Measurements from ENCODE around the gene ANTKMT. TPM values are rescaled to one million over a fixed set of nuclear protein-coding genes. Genes with fewer than 3 reads are reported as not detected.

ANTKMT gene
- total and polyA plus RNA-seq, 7 donors: 18.6 to 53.1 (median 35.5) TPM

DNA sequence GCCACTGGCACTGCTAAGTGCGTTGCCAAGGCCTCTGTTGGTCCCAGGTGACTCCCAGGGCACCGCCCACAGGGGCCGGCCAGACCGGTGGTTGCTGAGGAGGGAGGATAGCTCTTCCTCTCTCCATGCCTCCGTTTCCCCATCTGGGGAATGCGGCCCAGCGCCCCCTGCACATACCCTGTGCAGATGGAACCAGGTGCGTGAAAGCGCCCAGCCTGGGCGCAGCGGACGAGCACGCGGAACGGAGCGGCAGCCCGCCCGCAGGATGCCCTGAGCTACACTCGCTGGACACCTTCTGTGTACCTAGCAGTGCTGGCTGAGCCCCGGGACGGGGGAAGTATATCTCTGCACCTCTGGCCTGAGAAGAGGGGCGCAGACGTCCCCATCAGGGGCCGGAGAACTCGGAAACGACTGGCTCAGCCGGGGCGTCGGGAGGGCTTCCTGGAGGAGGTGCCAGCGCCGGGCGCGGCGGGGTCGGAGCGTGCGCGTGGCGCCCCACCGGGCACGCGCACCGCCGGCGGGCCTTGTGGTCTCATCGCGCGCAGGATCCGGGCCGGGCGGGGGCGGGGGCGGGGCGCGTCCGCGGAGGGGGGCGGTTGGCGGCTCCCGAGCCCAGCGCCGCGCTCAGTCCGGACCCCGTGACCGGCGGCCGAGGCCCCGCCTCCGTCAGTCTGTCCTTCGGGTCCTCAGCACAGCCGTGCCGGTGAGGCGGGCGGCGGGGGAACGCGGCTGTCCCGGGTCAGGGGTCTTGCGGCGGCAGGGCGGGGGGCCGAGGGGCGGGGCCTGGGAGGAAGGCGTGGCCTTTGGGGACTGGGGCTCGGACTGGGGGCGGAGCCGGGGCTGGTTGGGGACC lies 5.7 kb downstream of the ANTKMT start, which contains the start of the genes CCDC78 and HAGHL:
Gene CCDC78, minus strand, starts transcription at position 6 of the 853 bp plus-strand sequence. CDS start 76 bp downstream, outside the sequence.
Gene HAGHL, plus strand, starts transcription at position 669 of the 853 bp plus-strand sequence. CDS start 404 bp downstream, outside the sequence.
- intact Hi-C loops (cut with DNase I): no loop called here
- peak; percentile 81 for DNase-seq
- Histone ChIP-seq H3K9me3 (no peaks in the 10 kb centered on the region), H3K4me1 (peaks cover 0 to 40% (median 34%) of the 10 kb centered on the region in 4 donors), H3K27ac (no peak within 1 kb of the TSS), H3K4me3 (peak within 1 kb of the TSS; percentile 17 to 53 (median 46)), H3K27me3 (peaks cover 27 to 45% (median 30%) of the 10 kb centered on the region in 3 donors), H3K36me3 (peaks cover 0 to 3% (median 0%) of the 10 kb centered on the region in 4 donors)
- no peak for TF ChIP-seq EP300 (IDR thresholded peaks at IDR 0.05)
- TF ChIP-seq, protein P1, sequence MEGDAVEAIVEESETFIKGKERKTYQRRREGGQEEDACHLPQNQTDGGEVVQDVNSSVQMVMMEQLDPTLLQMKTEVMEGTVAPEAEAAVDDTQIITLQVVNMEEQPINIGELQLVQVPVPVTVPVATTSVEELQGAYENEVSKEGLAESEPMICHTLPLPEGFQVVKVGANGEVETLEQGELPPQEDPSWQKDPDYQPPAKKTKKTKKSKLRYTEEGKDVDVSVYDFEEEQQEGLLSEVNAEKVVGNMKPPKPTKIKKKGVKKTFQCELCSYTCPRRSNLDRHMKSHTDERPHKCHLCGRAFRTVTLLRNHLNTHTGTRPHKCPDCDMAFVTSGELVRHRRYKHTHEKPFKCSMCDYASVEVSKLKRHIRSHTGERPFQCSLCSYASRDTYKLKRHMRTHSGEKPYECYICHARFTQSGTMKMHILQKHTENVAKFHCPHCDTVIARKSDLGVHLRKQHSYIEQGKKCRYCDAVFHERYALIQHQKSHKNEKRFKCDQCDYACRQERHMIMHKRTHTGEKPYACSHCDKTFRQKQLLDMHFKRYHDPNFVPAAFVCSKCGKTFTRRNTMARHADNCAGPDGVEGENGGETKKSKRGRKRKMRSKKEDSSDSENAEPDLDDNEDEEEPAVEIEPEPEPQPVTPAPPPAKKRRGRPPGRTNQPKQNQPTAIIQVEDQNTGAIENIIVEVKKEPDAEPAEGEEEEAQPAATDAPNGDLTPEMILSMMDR (IDR thresholded peaks at IDR 0.05): no peak
- no peak for TF ChIP-seq POLR2A (IDR thresholded peaks at IDR 0.05)
- no peak for TF ChIP-seq POLR2AphosphoS5 (IDR thresholded peaks at IDR 0.05)
- 1 to 3% methylated on average over 88 of the region's 88 CpGs for WGBS, 2 donors

- H3K36me3 ChIP-seq: peaks cover 0 to 10% (median 1%) of the 10 kb centered on the region in 4 donors
- no peak overlapping the region for H3K27ac ChIP-seq
- intact Hi-C loops (cut with DNase I): no loop called here
- 1% methylated on average over 61 of the region's 61 CpGs for WGBS, 2 donors
- H3K4me1 ChIP-seq: peaks cover 0 to 33% (median 27%) of the 10 kb centered on the region in 4 donors
- DNase-seq: no peak
- TF ChIP-seq POLR2AphosphoS5 (IDR thresholded peaks at IDR 0.05): peak in 1 of 4 donors; percentile 13
- TF ChIP-seq, protein P1 (IDR thresholded peaks at IDR 0.05): no peak
- no peak for TF ChIP-seq POLR2A (IDR thresholded peaks at IDR 0.05)
- TF ChIP-seq EP300 (IDR thresholded peaks at IDR 0.05): no peak
- no peaks in the 10 kb centered on the region for H3K9me3 ChIP-seq
- peaks cover 27 to 45% (median 30%) of the 10 kb centered on the region in 3 donors for H3K27me3 ChIP-seq
- H3K4me3 ChIP-seq: peak overlapping the region; percentile 17 to 53 (median 46)
Observed at GRCh38 chr16:727291-727977, 6.5 kb downstream of the ANTKMT start.

DNA sequence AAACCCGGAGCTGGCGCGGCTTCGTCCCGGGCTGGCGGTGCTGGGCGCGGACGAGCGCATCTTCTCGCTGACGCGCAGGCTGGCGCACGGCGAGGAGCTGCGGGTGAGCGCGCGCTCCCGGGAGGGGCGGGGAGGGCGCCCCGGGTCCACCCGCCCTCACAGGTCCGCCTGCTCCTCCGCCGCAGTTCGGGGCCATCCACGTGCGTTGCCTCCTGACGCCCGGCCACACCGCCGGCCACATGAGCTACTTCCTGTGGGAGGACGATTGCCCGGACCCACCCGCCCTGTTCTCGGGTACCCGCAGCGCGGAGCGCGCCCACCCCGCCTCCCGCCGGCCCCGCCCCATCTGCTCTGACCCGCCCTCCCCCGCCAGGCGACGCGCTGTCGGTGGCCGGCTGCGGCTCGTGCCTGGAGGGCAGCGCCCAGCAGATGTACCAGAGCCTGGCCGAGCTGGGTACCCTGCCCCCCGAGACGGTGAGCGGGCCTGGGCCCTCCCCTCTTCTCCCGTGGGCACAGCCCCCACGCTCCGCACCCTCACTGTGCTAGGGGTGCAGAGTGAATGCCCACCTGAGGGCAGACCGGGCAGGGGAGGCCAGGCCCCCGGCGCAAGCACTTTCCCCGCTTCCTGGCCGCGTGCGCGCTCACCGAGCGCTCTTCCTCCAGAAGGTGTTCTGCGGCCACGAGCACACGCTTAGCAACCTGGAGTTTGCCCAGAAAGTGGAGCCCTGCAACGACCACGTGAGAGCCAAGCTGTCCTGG lies 7.4 kb downstream of the ANTKMT start:
- no peaks in the 10 kb centered on the region for H3K9me3 ChIP-seq
- H3K36me3 ChIP-seq: peaks cover 0 to 19% (median 7%) of the 10 kb centered on the region in 4 donors
- peak overlapping the region; percentile 17 to 53 (median 46) for H3K4me3 ChIP-seq
- no peak for TF ChIP-seq EP300 (IDR thresholded peaks at IDR 0.05)
- peak in 2 of 4 donors; percentile 24 to 36 for TF ChIP-seq POLR2AphosphoS5 (IDR thresholded peaks at IDR 0.05)
- DNase-seq: peak; percentile 83
- intact Hi-C loops (cut with DNase I): no loop called here
- H3K27me3 ChIP-seq: peaks cover 27 to 45% (median 30%) of the 10 kb centered on the region in 3 donors
- 1% methylated on average over 80 of the region's 80 CpGs for whole genome bisulfite sequencing, 2 donors
- H3K4me1 ChIP-seq: peaks cover 0 to 33% (median 27%) of the 10 kb centered on the region in 4 donors
- H3K27ac ChIP-seq: no peak overlapping the region

- intact Hi-C loops (cut with DNase I): no loop called here
- no peak for TF ChIP-seq EP300 (IDR thresholded peaks at IDR 0.05)
- TF ChIP-seq POLR2AphosphoS5 (IDR thresholded peaks at IDR 0.05): no peak
- TF ChIP-seq, protein P1 (IDR thresholded peaks at IDR 0.05): no peak
- TF ChIP-seq POLR2A (IDR thresholded peaks at IDR 0.05): no peak
- DNase-seq: no peak
- peaks cover 0 to 27% (median 11%) of the 10 kb centered on the region in 4 donors for H3K36me3 ChIP-seq
- peaks cover 0 to 33% (median 27%) of the 10 kb centered on the region in 4 donors for H3K4me1 ChIP-seq
- no peaks in the 10 kb centered on the region for H3K9me3 ChIP-seq
- WGBS, 2 donors: 71 to 75% methylated on average over 55 of the region's 55 CpGs
- no peak overlapping the region for H3K27ac ChIP-seq
- H3K4me3 ChIP-seq: no peak overlapping the region
- peaks cover 27 to 45% (median 30%) of the 10 kb centered on the region in 3 donors for H3K27me3 ChIP-seq
Observed at GRCh38 chr16:728890-729744, 8.2 kb downstream of the ANTKMT start.

Measured in sigmoid colon (tissue), 7 donors.